OCI-LY7 (cell line): ENCODE data around the gene CPB2.

ENCODE experiments used
- CTCF ChIP-seq: fragments of 200-600 bp; sonication (generic); conservative IDR thresholded peaks from 2 replicates; pipeline ENCODE4 v1.5.1; 2014; ENCODE audit warnings: mild to moderate bottlenecking, antibody characterized with exemption, low read length, moderate library complexity, mixed read lengths
- EZH2phosphoT487 ChIP-seq: fragments of 200-600 bp; sonication (generic); IDR thresholded peaks from 2 replicates; pipeline ENCODE4 v1.6.1; 2018; ENCODE audit warnings: low read depth, borderline replicate concordance, mild to moderate bottlenecking, mixed run types, antibody characterized with exemption, low read length, moderate library complexity, mixed read lengths

- TF ChIP-seq CTCF, result no peak
- no peak for TF ChIP-seq EZH2phosphoT487
Measured at GRCh38 chr13:46032341-46032740, 72.5 kb downstream of the CPB2 start.
